Activated CD4-positive, alpha-beta T cell treated with anti-CD3 and anti-CD28 coated beads, Interleukin-2, Interleukin-6, amounts not matched to agents 100 ng/mL and 50 ng/mL, durations not matched to agents 16 hours and 8 hours (primary cell): ENCODE data around the gene RAB7A.
"Not testable (repeated sequence)": the region's sequence is repeated elsewhere in the genome, so short reads cannot be mapped to it uniquely, and the experiment has no call there.

Experiments
- DNase-seq: peaks from one replicate; pipeline ENCODE4 v3.0.0-alpha.2; 2020

Gene RAB7A

GRCh38 chr3:128760881-128761280 is 34.9 kb downstream of the RAB7A start:
- no peak for DNase-seq

- no peak for DNase-seq
Observed at GRCh38 chr3:128761392-128761791, 35.4 kb downstream of the RAB7A start.

GRCh38 chr3:128763967-128764366 is 38.0 kb downstream of the RAB7A start:
- peak; percentile 58 for DNase-seq

- no peak for DNase-seq
Observed at GRCh38 chr3:128764863-128765262, 38.9 kb downstream of the RAB7A start.

GRCh38 chr3:128767094-128767750 is 41.2 kb downstream of the RAB7A start:
- DNase-seq = no peak

- DNase-seq = no peak
Observed at GRCh38 chr3:128768471-128768870, 42.5 kb downstream of the RAB7A start.

GRCh38 chr3:128770387-128770786 is 44.4 kb downstream of the RAB7A start:
- DNase-seq = no peak

- DNase-seq = not testable (repeated sequence)
Observed at GRCh38 chr3:128773189-128773588, 47.2 kb downstream of the RAB7A start.

- not testable (repeated sequence) for DNase-seq
Observed at GRCh38 chr3:128773592-128773991, 47.6 kb downstream of the RAB7A start.

- no peak for DNase-seq
Observed at GRCh38 chr3:128775241-128775640, 49.3 kb downstream of the RAB7A start.

GRCh38 chr3:128775906-128776542 is 50.0 kb downstream of the RAB7A start:
- no peak for DNase-seq

GRCh38 chr3:128780101-128780837 is 54.3 kb downstream of the RAB7A start:
- DNase-seq = no peak

- no peak for DNase-seq
Observed at GRCh38 chr3:128781164-128781563, 55.2 kb downstream of the RAB7A start.

- DNase-seq = no peak
Observed at GRCh38 chr3:128782282-128783146, 56.5 kb downstream of the RAB7A start.

- no peak for DNase-seq
Observed at GRCh38 chr3:128783774-128784173, 57.8 kb downstream of the RAB7A start.

GRCh38 chr3:128784232-128784631 is 58.2 kb downstream of the RAB7A start:
- peak; percentile 56 for DNase-seq

GRCh38 chr3:128784843-128785242 is 58.9 kb downstream of the RAB7A start:
- DNase-seq = no peak

GRCh38 chr3:128786434-128787020 is 60.5 kb downstream of the RAB7A start:
- DNase-seq = no peak

GRCh38 chr3:128787256-128788253 is 61.6 kb downstream of the RAB7A start:
- DNase-seq = peak; percentile 84

- peak; percentile 50 for DNase-seq
Observed at GRCh38 chr3:128788268-128788869, 62.4 kb downstream of the RAB7A start.
